Measurements from ENCODE around the gene MOXD1.

The MOXD1 gene

GRCh38 chr6:132246120-132246617 is 155.1 kb downstream of the MOXD1 start:
- Histone ChIP-seq H3K9me3 (ENCODE audit: severe bottlenecking) (no peaks in the 10 kb centered on the region), H3K27ac (no peak overlapping the region), H3K27me3 (ENCODE audit: insufficient read depth, low read depth, severe bottlenecking) (peaks cover 30% of the 10 kb centered on the region), H3K36me3 (no peaks in the 10 kb centered on the region), H3K4me3 (ENCODE audit: low read depth, low read length) (no peak overlapping the region)
- TF ChIP-seq CTCF (IDR thresholded peaks at IDR 0.05; ENCODE audit: low read depth, low read length), result no peak
- DNase-seq, result no peak
